ENCODE data around the gene CEP350.

CEP350 gene

DNA sequence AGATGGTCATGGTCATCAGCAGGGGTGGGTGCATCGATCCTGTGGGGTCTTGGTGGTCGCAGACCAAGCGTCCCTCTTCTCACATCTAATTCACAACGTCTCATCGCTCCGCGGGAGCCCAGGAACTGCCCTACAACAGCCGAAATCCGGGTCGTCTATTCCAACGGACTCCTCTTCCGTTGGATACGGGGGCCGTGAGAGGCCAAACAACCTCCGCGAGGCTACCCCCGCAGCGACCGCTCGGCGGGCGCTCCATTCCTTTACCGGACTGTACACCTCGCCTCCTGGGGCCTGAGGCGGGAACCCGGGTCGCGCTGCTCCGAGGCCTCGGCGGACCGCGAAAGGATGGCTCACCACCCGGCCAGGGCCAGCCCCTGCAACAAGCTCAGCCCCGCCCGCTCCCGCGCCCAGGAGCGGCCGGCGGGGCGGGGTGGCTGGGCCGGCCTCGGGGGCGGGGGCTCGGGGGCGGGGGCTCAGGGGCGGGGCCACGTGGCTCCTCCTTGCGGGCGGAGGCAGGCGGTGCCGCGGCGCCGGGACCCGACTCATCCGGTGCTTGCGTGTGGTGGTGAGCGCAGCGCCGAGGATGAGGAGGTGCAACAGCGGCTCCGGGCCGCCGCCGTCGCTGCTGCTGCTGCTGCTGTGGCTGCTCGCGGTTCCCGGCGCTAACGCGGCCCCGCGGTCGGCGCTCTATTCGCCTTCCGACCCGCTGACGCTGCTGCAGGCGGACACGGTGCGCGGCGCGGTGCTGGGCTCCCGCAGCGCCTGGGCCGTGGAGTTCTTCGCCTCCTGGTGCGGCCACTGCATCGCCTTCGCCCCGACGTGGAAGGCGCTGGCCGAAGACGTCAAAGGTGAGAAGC, 199.9 kb downstream of the CEP350 start, which contains the start of gene QSOX1:
TSS of gene QSOX1 (plus strand) at position 545 of the 857 bp plus-strand sequence. CDS start at position 584, 39 bp downstream.
- DNase-seq (ENCODE audit: low read depth in 2 of 2), result peak; percentile 82 to 83

DNA sequence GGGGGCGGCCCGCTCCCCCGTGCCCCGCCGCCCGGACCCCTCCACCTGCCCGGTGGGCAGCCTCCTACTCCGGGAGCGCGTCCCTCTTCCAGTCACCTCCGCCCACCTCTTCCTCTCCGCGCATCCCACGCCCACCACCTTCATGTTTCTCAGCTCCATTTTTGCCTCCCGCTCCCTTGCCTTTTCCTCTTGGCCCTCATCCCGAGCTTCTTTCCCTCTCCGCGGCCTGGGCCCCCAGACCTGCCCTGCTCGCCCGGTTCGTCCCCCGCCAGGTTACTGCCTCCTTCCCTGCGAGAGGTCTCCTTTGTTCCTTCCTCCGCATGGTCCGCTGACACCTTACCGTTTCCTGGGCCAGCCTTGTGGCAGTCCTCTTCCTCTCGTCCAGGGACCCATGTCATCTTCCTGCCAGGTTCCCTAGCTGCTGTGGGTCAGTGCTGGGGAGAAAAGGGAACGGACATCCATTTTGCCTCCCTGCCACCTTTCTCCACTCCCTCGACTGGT, 200.6 kb downstream of the CEP350 start:
- DNase-seq (ENCODE audit: low read depth in 2 of 2), result peak; percentile 14 to 18

DNA sequence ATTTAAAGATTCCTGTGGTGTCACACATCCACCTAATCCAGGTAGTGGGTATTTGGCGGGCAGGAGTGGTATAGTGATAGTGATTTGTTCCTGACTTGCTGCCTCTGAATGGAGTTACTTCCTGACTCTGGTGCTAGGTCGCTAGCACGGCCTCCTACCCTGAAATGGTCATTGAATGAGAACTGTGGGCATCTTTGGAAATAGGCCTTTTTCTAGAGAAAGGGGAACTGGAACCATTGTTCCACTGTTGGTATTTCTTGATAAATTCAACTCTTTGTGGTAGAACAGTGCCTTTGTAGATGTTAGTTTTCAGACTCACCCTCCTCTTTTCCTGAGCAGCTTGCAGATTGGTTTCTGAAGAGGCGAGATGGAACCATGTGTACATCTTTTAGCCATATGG, 201.6 kb downstream of the CEP350 start:
- no peak for DNase-seq (ENCODE audit: low read depth in 2 of 2)

DNA sequence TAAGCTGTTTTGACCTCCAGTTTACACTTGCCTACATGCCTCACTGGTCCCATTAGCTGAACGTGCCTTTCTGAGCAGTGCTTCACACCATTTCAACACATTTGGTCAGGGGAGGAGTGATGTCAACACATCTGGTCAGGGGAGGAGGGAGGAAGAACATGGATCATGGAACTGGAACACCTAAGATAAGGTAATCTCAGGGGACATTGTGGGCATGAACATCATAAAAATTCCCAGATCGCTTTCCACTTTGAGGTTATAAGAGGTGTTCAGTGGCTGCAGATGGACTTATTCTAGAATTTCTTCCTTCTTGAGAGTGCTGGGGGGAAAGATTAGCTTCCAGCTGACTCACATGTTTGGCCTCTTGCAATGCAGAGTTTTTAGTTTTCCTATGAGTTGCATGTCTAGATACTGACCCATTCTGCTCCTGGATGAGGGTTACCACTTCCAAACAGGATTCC, 202.1 kb downstream of the CEP350 start:
- no peak for DNase-seq (ENCODE audit: low read depth in 2 of 2)

DNA sequence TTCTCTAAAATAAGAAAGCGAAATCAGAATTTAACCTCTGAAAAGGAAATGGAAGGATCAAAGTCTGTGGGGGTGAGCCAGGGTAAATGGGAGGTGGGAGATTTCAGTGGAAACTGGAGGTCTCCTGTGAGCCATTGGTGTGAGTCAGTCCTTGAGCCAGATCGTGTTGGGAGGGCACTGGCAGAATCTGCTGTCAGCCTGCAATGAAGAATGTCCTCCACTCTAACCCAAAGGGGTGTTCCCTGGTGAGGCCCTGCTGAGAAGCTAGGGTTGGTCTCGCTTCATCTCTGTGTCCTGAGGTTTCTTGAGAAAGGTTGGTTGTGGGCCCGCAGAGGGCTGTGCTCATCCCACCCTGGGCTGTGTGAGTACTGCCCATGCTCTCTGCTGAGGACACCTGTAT, 202.5 kb downstream of the CEP350 start:
- DNase-seq (ENCODE audit: low read depth in 2 of 2), result no peak

DNA sequence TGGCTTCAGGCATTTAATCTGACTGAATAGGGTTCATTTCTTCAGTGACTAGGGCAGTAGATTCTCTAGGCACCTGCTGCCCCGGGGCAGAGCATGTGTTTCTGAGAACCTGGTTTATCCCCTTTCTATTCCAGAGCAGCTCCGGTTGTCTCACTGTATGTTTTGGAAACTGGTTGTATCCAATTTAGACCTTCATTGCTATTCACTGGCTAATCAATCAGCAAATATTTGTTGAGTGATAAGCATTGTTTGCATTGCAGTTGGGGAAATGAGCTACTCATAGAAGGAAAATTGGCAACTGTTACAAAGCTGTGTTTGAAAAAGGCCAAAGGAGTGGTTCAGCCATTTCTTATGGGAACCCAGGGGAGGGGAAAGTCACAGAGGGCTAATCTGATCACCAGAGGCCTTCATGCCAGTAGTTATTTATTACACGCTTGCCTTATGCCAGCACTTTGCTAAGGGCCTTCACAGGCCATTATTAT, 203.0 kb downstream of the CEP350 start:
- no peak for DNase-seq (ENCODE audit: low read depth in 2 of 2)

DNA sequence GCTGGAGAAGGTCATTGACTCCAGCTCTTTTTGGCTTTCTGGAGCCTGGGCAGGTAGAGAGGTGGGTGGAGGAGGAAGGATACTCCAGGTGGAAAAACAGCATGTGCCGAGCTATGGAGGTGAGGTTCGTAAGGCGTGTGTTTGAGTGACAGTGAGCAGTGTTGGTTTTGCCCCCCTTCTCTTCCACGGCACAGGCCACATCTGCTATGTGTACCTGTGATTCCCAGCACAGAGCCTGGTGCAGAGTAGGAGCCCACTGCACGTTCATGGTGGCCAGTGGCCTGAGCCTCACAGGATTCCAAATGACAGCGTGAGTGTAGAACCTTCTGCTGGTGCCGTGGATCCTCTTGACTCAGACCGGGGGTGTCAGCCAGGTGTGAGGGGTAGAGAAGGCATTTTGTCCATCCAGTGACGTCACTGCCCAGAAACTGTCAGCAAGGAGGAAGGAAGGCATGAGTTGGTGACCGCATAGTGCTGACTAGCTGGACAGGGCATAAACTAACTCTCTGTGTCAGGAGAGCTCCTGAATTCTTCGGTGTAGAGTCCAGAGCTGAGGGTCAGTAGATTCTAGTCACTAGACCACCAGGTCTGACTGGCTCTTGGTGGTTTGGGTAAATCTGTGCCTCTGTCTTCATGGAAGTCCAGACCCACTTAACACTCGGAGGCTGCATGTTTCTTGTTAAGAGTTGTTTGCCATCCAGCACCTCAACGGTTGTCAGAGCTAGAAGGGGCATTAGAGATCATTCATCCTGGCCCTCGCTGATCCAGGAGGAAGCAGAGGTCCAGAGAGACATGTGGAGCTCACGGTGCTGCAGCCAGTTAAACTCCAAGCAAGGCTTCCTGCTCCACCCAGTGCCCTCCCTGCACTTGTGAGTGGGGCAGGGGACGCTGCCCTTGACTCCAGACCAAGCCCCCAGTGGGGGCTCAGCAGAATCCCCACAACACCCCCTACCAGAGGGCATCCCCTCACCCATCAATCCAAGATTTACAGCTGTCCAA, 203.8 kb downstream of the CEP350 start:
- no peak for DNase-seq (ENCODE audit: low read depth in 2 of 2)

DNA sequence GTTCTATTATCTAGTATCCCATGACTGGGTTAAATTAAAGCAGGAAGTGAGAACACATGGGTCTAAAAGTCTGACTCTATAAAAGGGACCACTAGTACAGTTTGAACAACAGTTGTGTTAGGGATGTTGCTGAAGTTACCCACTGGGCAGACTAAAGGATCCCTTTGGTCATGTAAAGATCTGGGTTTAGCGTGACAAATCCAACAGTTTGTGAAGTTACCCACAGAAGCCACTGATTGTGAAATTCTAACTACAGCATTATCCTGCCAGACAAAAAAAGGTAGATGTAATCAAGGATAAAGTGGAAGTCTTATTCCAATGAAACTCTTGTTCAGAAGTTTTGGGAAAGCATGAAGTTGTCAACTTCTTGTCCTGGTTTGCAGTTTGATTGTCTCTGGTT, 205.7 kb downstream of the CEP350 start:
- DNase-seq (ENCODE audit: low read depth in 2 of 2), result no peak

DNA sequence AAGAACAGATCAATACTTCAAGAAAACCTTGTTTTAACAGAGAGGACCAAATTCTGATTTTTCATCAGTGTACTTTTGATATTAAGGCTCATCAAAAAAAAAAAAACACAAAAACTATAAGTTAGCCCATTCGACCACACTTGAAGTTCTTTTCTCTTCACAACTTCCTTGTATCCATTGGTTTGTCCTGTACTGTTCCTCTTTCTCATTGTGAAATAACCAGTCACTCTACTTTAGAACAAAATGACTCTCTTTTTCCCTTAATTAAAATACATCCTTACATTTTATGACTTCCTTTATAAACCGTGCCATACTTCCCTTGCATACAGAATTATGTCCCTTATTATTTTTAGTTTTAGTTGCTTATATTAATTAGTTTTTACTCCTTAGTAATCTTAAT, 208.4 kb downstream of the CEP350 start:
- no peak for DNase-seq (ENCODE audit: low read depth in 2 of 2)
